ENCODE measurements around the gene TLCD1.

- no peak for TF ChIP-seq CTCF (IDR thresholded peaks at IDR 0.05)
- no peak for TF ChIP-seq POLR2A (IDR thresholded peaks at IDR 0.05)
Measured at GRCh38 chr17:28682655-28683054, 43.4 kb downstream of the TLCD1 start.
